Upper lobe of left lung (tissue), 4 donors: ENCODE data around the gene ZNF75A.

Experiments
- CTCF ChIP-seq, 6 experiments: fragments of 450-650 bp in 4 of 6; fragments of 200-600 bp in 2 of 6; sonication (generic) in 2 of 6; IDR thresholded peaks; one replicate each; pipeline ENCODE4 v1.5.1; 2016 to 2019; ENCODE audit warnings: antibody characterized with exemption in 6 of 6
- EP300 ChIP-seq, 4 donors: sonication (generic); formaldehyde crosslinking; IDR thresholded peaks; one replicate each; pipeline ENCODE4 v1.5.1; 2017; ENCODE audit warnings: antibody characterized with exemption in 4 of 4, control low read depth in 2 of 4
- POLR2A ChIP-seq, 4 donors: fragments of 450-650 bp; IDR thresholded peaks; one replicate each; pipeline ENCODE4 v1.5.1; 2016 to 2017; ENCODE audit warnings: antibody characterized with exemption in 4 of 4, mild to moderate bottlenecking in 2 of 4
- POLR2AphosphoS5 ChIP-seq, 2 donors: sonication (generic); formaldehyde crosslinking; IDR thresholded peaks; one replicate each; pipeline ENCODE4 v1.5.1; 2017; ENCODE audit warnings: antibody characterized with exemption in 2 of 2

DNA sequence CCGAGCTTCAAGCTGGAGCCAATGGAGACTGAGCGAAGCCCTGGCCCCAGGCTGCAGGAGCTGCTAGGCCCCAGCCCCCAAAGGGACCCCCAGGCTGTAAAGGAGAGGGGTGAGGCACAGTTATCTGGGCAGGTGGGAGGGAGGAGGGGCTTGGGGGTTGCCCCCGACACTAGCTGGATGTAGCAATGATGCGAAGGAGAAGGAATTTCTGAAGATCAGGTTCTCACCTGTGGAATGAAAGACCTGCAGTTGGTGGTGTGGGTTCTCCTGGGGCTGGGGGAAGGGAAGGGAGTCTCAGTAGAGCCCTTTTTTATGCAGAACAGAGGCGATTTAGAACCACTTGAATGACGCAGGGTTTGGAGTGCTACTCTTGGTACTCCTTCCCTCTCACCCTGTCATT lies 20.2 kb upstream of the ZNF75A start:
- TF ChIP-seq CTCF (IDR thresholded peaks at IDR 0.05) (no peak), EP300 (IDR thresholded peaks at IDR 0.05) (no peak), POLR2AphosphoS5 (IDR thresholded peaks at IDR 0.05) (no peak), POLR2A (IDR thresholded peaks at IDR 0.05) (no peak)
